Activated CD4-positive, alpha-beta T cell treated with anti-CD3 and anti-CD28 coated beads, Interleukin-2, amount 50 U/mL, for 1 hour (primary cell): ENCODE data around the gene ZNF148.
"Not testable (repeated sequence)": the region's sequence is repeated elsewhere in the genome, so short reads cannot be mapped to it uniquely, and the experiment has no call there.

ENCODE experiments used
- DNase-seq: peaks from one replicate; pipeline ENCODE4 v3.0.0-alpha.2; 2020

The ZNF148 gene

GRCh38 chr3:125374996-125375941 lies at the start of gene ZNF148:
Gene ZNF148 (minus strand): TSS chr3:125375325. CDS start chr3:125313640, 61,685 bp downstream.
- DNase-seq = peak; percentile 91

GRCh38 chr3:125418306-125418705 lies 43.2 kb upstream of the ZNF148 start:
- DNase-seq = no peak

GRCh38 chr3:125416235-125416634 lies 41.1 kb upstream of the ZNF148 start:
- DNase-seq = no peak

- no peak for DNase-seq
Measured at GRCh38 chr3:125414669-125415068, 39.5 kb upstream of the ZNF148 start.

GRCh38 chr3:125410922-125411321 lies 35.8 kb upstream of the ZNF148 start:
- no peak for DNase-seq

- no peak for DNase-seq
Measured at GRCh38 chr3:125406070-125406469, 30.9 kb upstream of the ZNF148 start.

- not testable (repeated sequence) for DNase-seq
Measured at GRCh38 chr3:125405515-125405914, 30.4 kb upstream of the ZNF148 start.

- no peak for DNase-seq
Measured at GRCh38 chr3:125403789-125404188, 28.7 kb upstream of the ZNF148 start.

GRCh38 chr3:125402639-125403038 lies 27.5 kb upstream of the ZNF148 start:
- no peak for DNase-seq

- DNase-seq = no peak
Measured at GRCh38 chr3:125401402-125401801, 26.3 kb upstream of the ZNF148 start.

- DNase-seq = no peak
Measured at GRCh38 chr3:125398952-125399351, 23.8 kb upstream of the ZNF148 start.

GRCh38 chr3:125395091-125395490 lies 20.0 kb upstream of the ZNF148 start:
- no peak for DNase-seq

GRCh38 chr3:125394406-125394805 lies 19.3 kb upstream of the ZNF148 start:
- DNase-seq = no peak

GRCh38 chr3:125389282-125389681 lies 14.2 kb upstream of the ZNF148 start:
- DNase-seq = no peak

- DNase-seq = not testable (repeated sequence)
Measured at GRCh38 chr3:125388369-125388768, 13.2 kb upstream of the ZNF148 start.

- no peak for DNase-seq
Measured at GRCh38 chr3:125386811-125387210, 11.7 kb upstream of the ZNF148 start.

GRCh38 chr3:125383744-125384143 lies 8.6 kb upstream of the ZNF148 start:
- no peak for DNase-seq

- DNase-seq = no peak
Measured at GRCh38 chr3:125382298-125382697, 7.2 kb upstream of the ZNF148 start.

GRCh38 chr3:125381743-125382142 lies 6.6 kb upstream of the ZNF148 start:
- DNase-seq = no peak

- DNase-seq = no peak
Measured at GRCh38 chr3:125381314-125381713, 6.2 kb upstream of the ZNF148 start.

- DNase-seq = no peak
Measured at GRCh38 chr3:125379483-125379882, 4.4 kb upstream of the ZNF148 start.

- DNase-seq = no peak
Measured at GRCh38 chr3:125378762-125379161, 3.6 kb upstream of the ZNF148 start.

- no peak for DNase-seq
Measured at GRCh38 chr3:125375950-125376679, 990 bp upstream of the ZNF148 start.

GRCh38 chr3:125374501-125374995 lies 577 bp downstream of the ZNF148 start:
- peak; percentile 29 for DNase-seq
